ENCODE data around the gene PLCL1. TPM values are rescaled to one million over a fixed set of nuclear protein-coding genes. Genes with fewer than 3 reads are reported as not detected.

The PLCL1 gene
- total RNA-seq, 3 donors from 2014 or later, result 1.6 to 10.6 (median 2.0) TPM

DNA sequence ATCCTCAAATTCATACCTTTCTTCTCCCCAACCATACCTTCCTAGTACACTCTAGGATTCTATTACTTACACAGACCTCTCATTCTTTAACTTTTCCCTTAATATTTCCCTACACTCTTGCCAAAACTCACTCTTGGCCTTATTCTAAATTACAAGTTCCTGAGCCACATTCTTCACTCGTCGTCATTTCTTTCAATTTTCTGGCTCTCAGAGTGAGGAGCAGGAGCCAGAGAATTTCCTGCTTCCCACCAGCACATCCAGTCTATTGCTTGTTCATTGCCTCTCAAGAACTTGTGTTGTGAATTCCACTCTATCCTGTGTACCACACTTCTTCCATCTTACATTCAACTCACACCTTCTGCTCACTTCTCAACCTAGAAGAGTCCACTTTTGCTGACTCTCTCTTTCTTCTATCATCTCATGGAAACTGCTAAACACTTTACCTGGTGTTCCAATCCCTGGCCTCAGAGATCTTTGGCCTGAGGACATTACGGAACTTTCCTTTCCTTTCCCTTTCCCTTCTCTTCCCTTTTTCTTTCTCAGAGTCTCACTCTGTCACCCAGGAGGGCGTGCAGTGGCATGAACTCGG lies 171.6 kb downstream of the PLCL1 start:
- TF ChIP-seq, protein P1, sequence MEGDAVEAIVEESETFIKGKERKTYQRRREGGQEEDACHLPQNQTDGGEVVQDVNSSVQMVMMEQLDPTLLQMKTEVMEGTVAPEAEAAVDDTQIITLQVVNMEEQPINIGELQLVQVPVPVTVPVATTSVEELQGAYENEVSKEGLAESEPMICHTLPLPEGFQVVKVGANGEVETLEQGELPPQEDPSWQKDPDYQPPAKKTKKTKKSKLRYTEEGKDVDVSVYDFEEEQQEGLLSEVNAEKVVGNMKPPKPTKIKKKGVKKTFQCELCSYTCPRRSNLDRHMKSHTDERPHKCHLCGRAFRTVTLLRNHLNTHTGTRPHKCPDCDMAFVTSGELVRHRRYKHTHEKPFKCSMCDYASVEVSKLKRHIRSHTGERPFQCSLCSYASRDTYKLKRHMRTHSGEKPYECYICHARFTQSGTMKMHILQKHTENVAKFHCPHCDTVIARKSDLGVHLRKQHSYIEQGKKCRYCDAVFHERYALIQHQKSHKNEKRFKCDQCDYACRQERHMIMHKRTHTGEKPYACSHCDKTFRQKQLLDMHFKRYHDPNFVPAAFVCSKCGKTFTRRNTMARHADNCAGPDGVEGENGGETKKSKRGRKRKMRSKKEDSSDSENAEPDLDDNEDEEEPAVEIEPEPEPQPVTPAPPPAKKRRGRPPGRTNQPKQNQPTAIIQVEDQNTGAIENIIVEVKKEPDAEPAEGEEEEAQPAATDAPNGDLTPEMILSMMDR (IDR thresholded peaks at IDR 0.05), result no peak
- intact Hi-C loops (cut with DNase I, micrococcal nuclease), result no loop called here
- ATAC-seq, result no peak

DNA sequence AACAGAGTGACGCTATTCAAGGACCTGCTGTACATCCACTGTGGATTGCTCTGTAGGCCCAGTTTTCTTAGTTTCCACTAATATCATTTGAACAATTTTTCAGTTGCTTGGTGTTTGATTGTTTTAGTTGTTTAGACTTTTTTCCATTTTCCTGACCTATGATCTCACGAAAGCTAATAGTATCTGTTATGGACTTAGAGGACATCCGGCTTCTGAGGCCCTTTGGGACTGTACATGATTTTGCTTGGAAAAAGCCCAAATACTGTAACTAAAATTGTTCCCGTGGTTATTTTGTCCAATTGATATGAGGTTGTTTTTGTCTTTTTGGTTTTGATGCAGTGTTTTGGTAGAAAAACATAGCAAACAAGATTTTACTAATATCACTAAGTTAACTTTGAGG lies 174.6 kb downstream of the PLCL1 start:
- H3K4me3 ChIP-seq, result no peak overlapping the region
- no peaks in the 10 kb centered on the region for H3K4me1 ChIP-seq (ENCODE audit: low read depth)
- intact Hi-C loops (cut with DNase I, micrococcal nuclease), result no loop called here
- no peaks in the 10 kb centered on the region for H3K9me3 ChIP-seq
- H3K36me3 ChIP-seq (ENCODE audit: low read depth), result no peaks in the 10 kb centered on the region
- TF ChIP-seq, protein P1 (IDR thresholded peaks at IDR 0.05), result no peak
- ATAC-seq (no peak), DNase-seq (no peak)

More for the DNA sequence above, 171.6 kb downstream of the PLCL1 start:
- no peak for DNase-seq
- no peak overlapping the region for H3K4me3 ChIP-seq
- H3K4me1 ChIP-seq (ENCODE audit: low read depth), result no peaks in the 10 kb centered on the region
- no peaks in the 10 kb centered on the region for H3K36me3 ChIP-seq (ENCODE audit: low read depth)
- H3K9me3 ChIP-seq, result no peaks in the 10 kb centered on the region

DNA sequence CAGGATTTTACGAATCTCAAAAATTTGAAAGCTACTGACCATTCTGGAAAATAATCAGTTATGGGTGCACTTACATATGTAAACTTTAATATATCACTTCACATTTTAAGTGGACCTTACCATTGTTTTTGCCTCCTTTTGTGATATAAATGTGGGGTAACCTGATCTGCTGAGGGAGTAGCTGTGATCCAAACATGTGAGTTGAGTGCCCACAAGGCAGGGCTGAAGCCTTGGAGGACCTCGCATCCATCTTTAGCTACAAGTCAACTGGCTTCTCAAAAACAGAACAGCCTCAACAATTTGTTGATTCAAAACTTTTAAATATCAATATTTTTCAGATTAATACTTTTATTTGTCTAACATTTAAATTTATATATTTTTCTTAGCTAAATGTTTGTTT lies 178.2 kb downstream of the PLCL1 start:
- no peaks in the 10 kb centered on the region for H3K4me1 ChIP-seq (ENCODE audit: low read depth)
- ATAC-seq (no peak), DNase-seq (no peak)
- H3K4me3 ChIP-seq, result no peak overlapping the region
- intact Hi-C loops (cut with DNase I, micrococcal nuclease), result no loop called here
- no peaks in the 10 kb centered on the region for H3K9me3 ChIP-seq
- TF ChIP-seq, protein P1 (IDR thresholded peaks at IDR 0.05), result no peak
- no peaks in the 10 kb centered on the region for H3K36me3 ChIP-seq (ENCODE audit: low read depth)

DNA sequence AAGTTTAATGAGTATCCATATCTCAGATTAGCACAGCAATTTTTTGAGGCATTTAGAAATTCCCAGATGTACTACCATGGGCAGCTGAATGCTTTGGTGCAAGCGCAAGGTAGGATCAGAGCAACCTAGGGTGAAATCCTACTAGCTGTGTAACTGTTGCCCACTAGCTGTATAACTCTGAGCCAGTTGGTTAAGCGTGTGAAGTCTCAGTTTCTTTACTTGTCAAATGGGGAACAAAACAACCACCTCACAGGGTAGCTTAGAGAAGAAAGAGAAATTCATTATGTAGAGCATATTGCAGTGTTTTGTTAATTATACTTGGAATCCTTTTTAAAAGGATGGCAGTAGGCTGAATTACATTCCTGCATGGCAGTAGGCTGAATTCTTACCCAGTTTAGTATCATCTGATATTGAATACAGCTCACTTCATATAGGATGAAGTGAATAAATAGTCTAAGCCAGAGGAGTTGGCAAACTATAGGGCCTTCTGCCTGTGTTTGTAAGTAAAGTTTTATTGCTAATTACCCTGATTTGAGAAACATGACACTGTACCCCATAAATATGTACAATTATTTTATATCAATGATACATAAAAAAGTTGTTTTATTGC lies 180.7 kb downstream of the PLCL1 start:
- intact Hi-C loops (cut with DNase I, micrococcal nuclease), result no loop called here
- H3K9me3 ChIP-seq, result no peaks in the 10 kb centered on the region
- no peak overlapping the region for H3K4me3 ChIP-seq
- TF ChIP-seq, protein P1 (IDR thresholded peaks at IDR 0.05), result no peak
- DNase-seq (no peak), ATAC-seq (no peak)
- no peaks in the 10 kb centered on the region for H3K36me3 ChIP-seq (ENCODE audit: low read depth)
- H3K4me1 ChIP-seq (ENCODE audit: low read depth), result no peaks in the 10 kb centered on the region

DNA sequence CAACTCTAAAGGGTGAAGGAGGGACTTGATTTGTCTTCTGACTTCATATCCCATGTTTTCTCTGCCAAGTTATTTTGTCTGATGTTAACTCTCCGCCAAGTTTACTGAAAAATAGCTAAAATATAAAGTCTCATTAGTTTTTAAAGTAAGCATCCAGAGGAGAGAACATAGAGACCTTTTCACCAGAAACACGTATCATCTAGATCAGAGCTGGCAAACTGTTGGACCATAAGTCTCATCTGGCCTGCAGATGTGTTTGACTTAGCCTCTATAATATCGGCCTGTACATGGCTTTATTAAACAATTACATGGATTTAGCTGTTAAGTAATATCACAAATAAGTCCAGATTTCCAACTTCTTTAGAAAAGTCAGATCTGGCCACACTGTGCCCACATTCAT lies 182.6 kb downstream of the PLCL1 start:
- ATAC-seq, result no peak
- TF ChIP-seq, protein P1 (IDR thresholded peaks at IDR 0.05), result no peak
- intact Hi-C loops (cut with DNase I, micrococcal nuclease), result no loop called here
- H3K9me3 ChIP-seq, result no peaks in the 10 kb centered on the region
- no peaks in the 10 kb centered on the region for H3K36me3 ChIP-seq (ENCODE audit: low read depth)
- no peak overlapping the region for H3K4me3 ChIP-seq
- no peak for DNase-seq
- no peaks in the 10 kb centered on the region for H3K4me1 ChIP-seq (ENCODE audit: low read depth)

Measured in mucosa of descending colon (tissue), 3 donors.